Right ventricle myocardium superior (tissue), 1 donor: ENCODE results near the gene IWS1. TPM values are rescaled to one million over a fixed set of nuclear protein-coding genes. Genes with fewer than 3 reads are reported as not detected.
"Not testable (repeated sequence)": the region's sequence is repeated elsewhere in the genome, so short reads cannot be mapped to it uniquely, and the experiment has no call there.

Source experiments
- ATAC-seq: fragments of 200-7000 bp; cut with Tn5 transposase; one replicate; pipeline ENCODE4 v1.9.1; 2020; ENCODE audit warnings: mild to moderate bottlenecking; ENCODE audit not compliant: poor library complexity
- DNase-seq: peaks from one replicate; pipeline ENCODE4 v3.0.0-alpha.2; 2020
- intact Hi-C: fragments of 100-400 bp; cut with DNase I; formaldehyde crosslinking; loops from one replicate; pipeline ENCODE4 v1.11.2; 2022
- total RNA-seq: library from RNA; stranded (reverse); fragmentation: NEBNext Ultra II Directional; extraction: Animal tissue kit (Norgen Biotek cat#: 25700); gene quantifications from one replicate; pipeline ENCODE4 v1.2.1, GENCODE V29; 2021
- donor health status: DM: no; HTN: yes; CAD: no; lungs with severe emphysema.

Gene IWS1
- total RNA-seq, 1 donor from 2014 or later: 57.7 TPM

- DNase-seq: no peak
- intact Hi-C loops: no loop called here
- ATAC-seq: peak; percentile 39
These were observed 9.2 kb upstream of the IWS1 start, which contains the start of gene MYO7B for GRCh38 chr2:127535422-127535901. TSS of gene MYO7B (plus strand) at chr2:127535683. CDS start at chr2:127559723, 24,040 bp downstream.

GRCh38 chr2:127532296-127532695 lies 6.0 kb upstream of the IWS1 start:
- DNase-seq: no peak

GRCh38 chr2:127531221-127531648 lies 4.9 kb upstream of the IWS1 start:
- intact Hi-C loops: no loop called here
- ATAC-seq (no peak), DNase-seq (no peak)

More at GRCh38 chr2:127532296-127532695, 6.0 kb upstream of the IWS1 start:
- intact Hi-C loops: no loop called here
- ATAC-seq: no peak

DNA sequence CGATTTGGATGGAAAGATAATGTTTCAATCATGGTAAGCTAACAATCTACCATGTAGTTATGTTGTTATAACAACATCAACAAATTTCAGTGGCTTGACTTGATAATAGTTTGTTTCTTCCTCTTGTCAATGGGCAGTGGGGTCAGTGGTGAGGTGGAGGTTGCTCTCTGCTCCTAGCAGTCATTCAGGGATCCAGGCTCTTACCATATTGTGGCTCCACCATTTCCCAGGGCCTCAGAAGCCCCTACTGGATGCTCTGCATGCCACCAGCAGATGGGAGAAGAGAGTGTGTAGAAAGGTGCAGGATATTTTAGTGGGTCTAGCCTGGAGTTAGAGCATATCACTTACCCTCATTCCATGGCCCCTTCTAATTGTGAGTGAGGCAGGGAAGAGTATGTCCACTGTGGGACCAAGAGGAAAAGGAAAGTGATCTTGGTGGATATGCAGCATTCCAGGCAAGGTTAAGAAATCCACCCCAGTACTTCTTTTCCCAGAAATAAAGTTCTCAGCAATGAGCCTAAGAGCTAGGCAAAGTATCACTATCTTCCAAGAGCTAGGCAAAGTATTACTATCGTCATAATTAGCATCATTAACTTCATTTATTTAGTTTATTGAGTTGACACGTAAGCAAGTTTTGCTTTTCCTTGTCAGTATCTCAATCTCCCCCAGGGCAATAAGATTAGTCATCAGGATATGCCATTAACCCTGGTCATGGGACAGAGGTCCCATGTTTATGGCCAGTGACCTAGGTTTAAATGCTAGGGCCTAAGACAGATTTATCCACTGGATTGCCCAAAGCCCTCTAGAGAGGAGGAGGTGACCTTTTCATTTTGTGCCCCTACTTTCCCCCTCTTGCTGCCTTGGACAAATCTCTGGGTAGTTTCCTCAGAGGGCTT lies 4.2 kb upstream of the IWS1 start:
- DNase-seq: no peak
- no peak for ATAC-seq
- intact Hi-C loops: no loop called here

- ATAC-seq, DNase-seq, intact Hi-C loops: not testable (repeated sequence)
These were observed 3.1 kb upstream of the IWS1 start for GRCh38 chr2:127529416-127529815.

- intact Hi-C loops: no loop called here
- ATAC-seq (no peak), DNase-seq (no peak)
These were observed 2.2 kb upstream of the IWS1 start for GRCh38 chr2:127528487-127528886.

DNA sequence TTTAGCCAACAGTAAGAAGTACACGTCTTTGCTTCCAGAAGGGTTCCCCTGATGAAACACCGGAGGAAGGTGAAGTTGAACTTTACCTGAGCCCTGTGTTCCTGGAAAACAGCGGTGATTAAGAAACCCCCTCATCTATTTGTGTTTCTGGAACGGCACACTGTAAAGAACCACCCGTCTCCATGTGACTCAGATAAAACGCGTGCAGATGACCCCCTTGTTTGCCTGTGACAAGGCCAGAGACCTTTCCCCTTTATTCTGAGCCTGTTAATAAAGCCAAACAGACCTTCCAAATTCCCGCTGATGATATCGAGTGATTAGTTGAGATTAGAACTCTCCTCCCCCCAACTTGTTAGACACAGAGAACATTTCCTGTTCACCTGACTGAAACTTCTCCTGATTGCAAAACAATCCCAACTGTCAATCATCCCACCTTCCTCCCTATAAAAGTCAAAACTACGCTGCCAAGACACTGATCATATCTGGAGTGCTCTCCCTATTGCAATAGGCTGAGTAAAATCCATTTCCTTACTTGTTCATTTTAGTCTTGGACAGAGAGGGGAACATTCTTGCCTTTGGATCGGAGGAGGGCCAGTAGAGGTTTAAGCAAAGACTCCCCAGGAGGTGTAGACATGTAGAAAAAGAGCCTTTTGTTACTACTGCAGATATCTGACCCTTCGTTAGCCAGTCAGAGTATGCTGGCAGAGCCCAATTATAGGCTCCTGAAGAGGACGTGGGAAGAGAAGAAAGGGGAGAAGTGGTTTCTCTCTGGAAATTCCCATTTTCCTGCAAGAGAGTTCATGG lies 914 bp upstream of the IWS1 start:
- DNase-seq (no peak), ATAC-seq (peak; percentile 5)
- intact Hi-C loops: no loop called here

GRCh38 chr2:127525691-127526131 lies 578 bp downstream of the IWS1 start:
- intact Hi-C loops: no loop called here
- DNase-seq (no peak), ATAC-seq (peak; percentile 8)

DNA sequence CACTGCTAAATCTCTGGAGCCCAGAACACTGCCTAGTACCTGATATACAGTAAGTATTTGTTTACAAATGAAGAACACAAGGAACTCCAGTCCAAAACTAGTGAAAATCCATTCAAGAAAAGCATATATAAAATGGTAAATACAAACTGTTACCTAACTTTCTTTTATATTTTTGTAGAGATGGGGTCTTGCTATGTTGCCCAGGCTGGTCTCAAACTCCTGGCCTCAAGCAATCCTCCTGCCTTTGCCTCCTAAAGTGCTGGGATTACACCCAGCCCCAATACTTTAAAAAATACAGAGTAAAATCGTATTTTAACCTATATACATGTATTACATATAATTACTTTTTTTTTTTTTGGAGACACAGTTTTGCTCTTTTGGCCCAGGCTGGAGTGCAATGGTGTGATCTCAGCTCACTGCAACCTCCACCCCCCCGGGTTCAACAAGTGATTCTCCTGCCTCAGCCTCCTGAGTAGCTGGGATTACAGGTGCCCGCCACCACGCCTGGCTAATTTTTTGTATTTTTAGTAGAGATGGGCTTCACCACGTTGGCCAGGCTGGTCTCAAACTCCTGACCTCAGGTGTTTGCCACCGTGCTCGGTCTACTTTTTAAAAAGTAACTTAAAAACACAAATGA lies 2.0 kb downstream of the IWS1 start:
- intact Hi-C loops, DNase-seq, ATAC-seq: not testable (repeated sequence)

DNA sequence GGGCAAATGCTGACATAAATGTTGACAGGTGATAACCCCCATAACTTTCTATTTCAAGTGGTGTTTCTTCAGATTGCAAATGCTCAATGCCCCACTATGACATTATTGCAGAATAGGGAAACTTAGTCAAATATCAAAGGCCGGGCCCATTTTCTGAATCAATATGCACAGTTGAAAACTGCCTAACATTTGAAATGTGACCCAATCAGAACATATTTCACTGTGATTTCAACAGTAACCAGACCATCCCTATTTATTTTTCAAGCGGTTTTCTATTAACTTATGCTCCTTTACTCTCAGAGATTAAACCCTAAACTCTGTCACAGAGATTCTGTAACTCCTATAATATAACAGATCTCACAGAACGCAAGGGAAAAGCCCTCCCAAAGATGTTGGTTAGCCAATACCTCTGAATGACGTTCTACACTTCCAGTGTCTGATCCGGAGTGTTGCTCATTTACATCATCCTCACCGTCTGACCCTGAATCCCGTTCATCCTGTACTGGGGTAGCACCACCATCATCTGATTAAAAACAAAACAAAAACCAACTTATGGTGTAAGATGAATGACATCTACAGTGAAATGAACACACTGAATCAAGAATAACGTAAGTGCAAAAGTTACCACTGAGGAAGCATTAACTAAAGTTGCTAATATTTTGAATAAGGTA lies 2.9 kb downstream of the IWS1 start:
- intact Hi-C loops: no loop called here
- ATAC-seq: no peak

GRCh38 chr2:127520424-127520823 lies 5.9 kb downstream of the IWS1 start:
- no peak for ATAC-seq
- no peak for DNase-seq
- intact Hi-C loops: no loop called here

More for the DNA sequence above, 2.9 kb downstream of the IWS1 start:
- DNase-seq: no peak

- DNase-seq (no peak), ATAC-seq (no peak)
- intact Hi-C loops: no loop called here
These were observed 8.8 kb downstream of the IWS1 start for GRCh38 chr2:127517465-127517864.

DNA sequence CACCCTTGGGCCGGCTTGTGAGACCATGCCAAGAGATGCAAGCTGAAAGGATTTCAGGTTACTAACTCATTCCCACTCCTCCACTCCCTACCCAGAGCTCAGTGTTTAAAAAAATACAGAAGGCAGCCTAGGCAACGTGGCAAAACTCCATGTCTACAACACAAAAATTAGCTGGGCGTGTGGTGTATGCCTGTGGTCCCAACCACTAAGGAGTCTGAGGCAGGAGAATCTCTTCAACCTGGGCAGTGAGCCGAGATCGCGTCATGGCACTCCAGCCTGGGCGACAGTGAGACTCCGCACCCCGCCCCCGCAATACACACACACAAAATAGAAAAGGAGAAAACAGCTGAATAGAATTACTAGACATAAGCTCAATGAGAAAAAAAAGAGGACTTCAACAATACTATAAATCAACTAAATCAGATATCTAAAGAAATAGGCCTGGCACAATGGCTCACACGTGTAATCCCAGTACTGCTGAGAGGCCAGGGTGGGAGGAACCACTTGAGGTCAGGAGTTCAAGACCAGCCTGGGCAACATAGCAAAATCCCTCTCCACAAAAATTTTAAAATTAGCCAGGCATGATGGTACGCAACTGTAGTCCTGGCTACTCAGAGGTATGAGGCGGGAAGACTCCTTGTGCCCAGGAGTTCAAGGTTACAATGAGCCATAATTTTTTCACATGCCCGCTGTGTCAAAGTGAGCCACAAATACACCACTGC lies 10.1 kb downstream of the IWS1 start:
- intact Hi-C loops: no loop called here
- ATAC-seq: peak; percentile 75
- peak; percentile 90 for DNase-seq

GRCh38 chr2:127515383-127515915 lies 10.8 kb downstream of the IWS1 start:
- intact Hi-C loops: no loop called here
- DNase-seq (no peak), ATAC-seq (peak; percentile 14)

DNA sequence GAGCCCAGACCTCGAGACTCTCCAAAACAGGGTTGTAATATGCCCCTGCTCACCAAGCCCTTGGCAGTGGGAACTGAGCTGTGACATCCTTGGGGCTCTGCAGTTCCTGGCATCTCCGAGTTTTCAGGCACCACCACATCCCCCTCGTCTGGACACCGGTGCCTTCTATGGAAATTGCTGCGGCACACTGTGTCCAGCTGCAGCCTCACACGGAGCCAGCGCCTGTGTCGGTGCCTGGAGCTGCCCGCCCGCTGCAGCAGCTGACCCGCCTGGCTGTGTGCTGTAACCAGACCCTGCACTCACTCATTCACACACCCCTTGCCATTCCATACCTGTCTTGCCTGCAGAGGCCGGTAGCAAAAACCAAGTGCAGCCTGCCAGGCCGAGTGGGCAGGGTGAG lies 11.8 kb downstream of the IWS1 start:
- DNase-seq: peak; percentile 61
- peak; percentile 71 for ATAC-seq
- intact Hi-C loops: no loop called here

DNA sequence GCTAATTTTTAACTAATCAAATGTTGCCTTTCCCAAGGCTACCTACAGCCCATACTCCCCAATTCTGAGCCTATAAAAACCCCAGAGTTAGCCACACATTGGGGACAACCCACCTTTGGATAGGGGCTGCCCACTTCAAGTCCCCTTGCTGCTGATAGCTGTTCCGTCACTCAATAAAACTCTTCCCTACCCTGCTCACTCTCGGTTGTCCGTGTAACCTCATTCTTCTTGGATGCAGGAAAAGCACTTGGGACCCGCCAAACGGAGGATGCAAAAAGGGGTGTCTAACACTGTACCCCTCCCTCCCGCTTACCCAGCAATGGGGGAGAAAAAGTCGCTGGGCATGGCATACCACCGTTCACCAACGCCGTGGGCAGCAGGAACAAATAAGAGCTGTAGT lies 12.2 kb downstream of the IWS1 start:
- DNase-seq (no peak), ATAC-seq (no peak)
- intact Hi-C loops: no loop called here

- intact Hi-C loops: no loop called here
- DNase-seq (no peak), ATAC-seq (no peak)
These were observed 13.9 kb downstream of the IWS1 start for GRCh38 chr2:127512362-127512761.
